Activated B cell treated with CpG ODN at 0.5 μM for 24 hours (primary cell): ENCODE measurements around the gene ZNF544. TPM values are rescaled to one million over a fixed set of nuclear protein-coding genes. Genes with fewer than 3 reads are reported as not detected.

Experiments
- ATAC-seq: fragments of 200-7000 bp; cut with Tn5 transposase; one replicate; pipeline ENCODE4 v1.10.0; 2021; ENCODE audit warnings: low read depth, mild to moderate bottlenecking, moderate library complexity
- CTCF ChIA-PET: fragments of 350-600 bp; sonication (Branson Sonifier 250); formaldehyde crosslinking; loops from one replicate; lab custom pipeline; 2021; ENCODE audit warnings: antibody characterized with exemption; lab: Charles Lee
- POLR2A ChIA-PET: fragments of 350-600 bp; sonication (Branson Sonifier 250); formaldehyde crosslinking; loops from one replicate; lab custom pipeline; 2021; ENCODE audit warnings: antibody characterized with exemption; lab: Charles Lee
- DNase-seq: peaks from one replicate; pipeline ENCODE4 v3.0.0; 2022
- H3K27ac Mint-ChIP-seq: one replicate; pipeline ENCODE4 v1.8.0; 2020; ENCODE audit warnings: mixed read lengths
- H3K27me3 Mint-ChIP-seq: one replicate; pipeline ENCODE4 v1.8.0; 2021; ENCODE audit warnings: mixed read lengths
- H3K36me3 Mint-ChIP-seq: one replicate; pipeline ENCODE4 v1.8.0; 2021; ENCODE audit warnings: low read depth, mixed read lengths
- H3K4me1 Mint-ChIP-seq: one replicate; pipeline ENCODE4 v1.8.0; 2021; ENCODE audit warnings: mixed read lengths
- H3K4me3 Mint-ChIP-seq: one replicate; pipeline ENCODE4 v1.8.0; 2020; ENCODE audit warnings: mild to moderate bottlenecking, mixed read lengths
- H3K9me3 Mint-ChIP-seq: one replicate; pipeline ENCODE4 v1.8.0; 2020; ENCODE audit warnings: mixed read lengths
- CTCF ChIP-seq: fragments of 200-600 bp; IDR thresholded peaks from one replicate; pipeline ENCODE4 v1.8.0; 2022; ENCODE audit warnings: antibody characterized with exemption, mild to moderate bottlenecking
- intact Hi-C: fragments of 100-400 bp; cut with micrococcal nuclease; formaldehyde crosslinking; loops from one replicate; pipeline ENCODE4 v1.15.1; 2024
- total RNA-seq: library from RNA; stranded (reverse); gene quantifications from 2 replicates; pipeline ENCODE4 v1.2.3, GENCODE V29; 2022

The ZNF544 gene
- 45.2 and 61.7 TPM in 2 replicates for total RNA-seq

GRCh38 chr19:58228585-58229254 is at the start of gene ZNF544:
ZNF544 (plus strand) TSS chr19:58228914; CDS start chr19:58244024, 15,110 bp downstream.
- peak; percentile 66 for DNase-seq
- ChIA-PET CTCF (interaction anchor here (1.3 kb wide), 1 partner anchor 45 kb away, joined by 3 read pairs; the partner anchor contains the start of gene ZNF274), POLR2A (interaction anchor here (0.5 to 2.6 kb wide), 10 partner anchors 41 to 521 kb away, joined by 3 to 17 read pairs (median 4); partner anchors contain the start of genes ERVK3-1, MZF1, TRIM28 and ZNF274)
- Mint-ChIP-seq H3K9me3 (peaks cover 13% of the 10 kb centered on the region), H3K4me1 (peaks cover 23% of the 10 kb centered on the region), H3K36me3 (peaks cover 51% of the 10 kb centered on the region), H3K27ac (peak within 1 kb of the TSS; percentile 85), H3K27me3 (no peaks in the 10 kb centered on the region), H3K4me3 (peak within 1 kb of the TSS; percentile 97)
- TF ChIP-seq CTCF = no peak
- intact Hi-C loops = loop anchor here (2.0 to 5.0 kb wide), 3 partner anchors 46 to 289 kb away; partner anchors contain the start of genes ZBTB45, ZNF274 and ZNF8
- ATAC-seq = peak; percentile 83

- Mint-ChIP-seq H3K27ac (peak overlapping the region; percentile 98), H3K36me3 (peaks cover 63% of the 10 kb centered on the region), H3K4me3 (peak overlapping the region; percentile 92), H3K27me3 (no peaks in the 10 kb centered on the region), H3K9me3 (peaks cover 31% of the 10 kb centered on the region), H3K4me1 (peaks cover 24% of the 10 kb centered on the region)
- no peak for TF ChIP-seq CTCF
- intact Hi-C loops = loop anchor here (1.0 to 2.0 kb wide), 7 partner anchors 47 to 941 kb away; partner anchors contain the start of genes ERVK3-1, ZNF211, ZNF544 and ZNF805
- no peak for ATAC-seq
- POLR2A ChIA-PET = interaction anchor here (0.7 to 2.6 kb wide), 9 partner anchors 12 to 567 kb away, joined by 3 to 39 read pairs (median 6); partner anchors contain the start of genes ZBTB45, ZNF418, ZNF584 and ZNF606
- CTCF ChIA-PET = interaction anchor here (1.0 to 1.5 kb wide), 3 partner anchors 15 to 338 kb away, joined by 3 to 7 read pairs (median 4); partner anchors contain the start of gene ZBTB45
- peak; percentile 22 for DNase-seq
Observed at GRCh38 chr19:58181902-58182576, 46.7 kb upstream of the ZNF544 start.

- peaks cover 63% of the 10 kb centered on the region for H3K36me3 Mint-ChIP-seq
- H3K27ac Mint-ChIP-seq = peak overlapping the region; percentile 98
- peak overlapping the region; percentile 92 for H3K4me3 Mint-ChIP-seq
- CTCF ChIA-PET = interaction anchor here (0.5 to 1.5 kb wide), 4 partner anchors 27 to 1435 kb away, joined by 3 to 7 read pairs (median 4); partner anchors contain the start of gene ZBTB45
- intact Hi-C loops = loop anchor here (1.0 to 2.0 kb wide), 7 partner anchors 46 to 942 kb away; partner anchors contain the start of genes ERVK3-1, ZNF211, ZNF544 and ZNF805
- peaks cover 26% of the 10 kb centered on the region for H3K9me3 Mint-ChIP-seq
- ATAC-seq = peak; percentile 76
- TF ChIP-seq CTCF = no peak
- H3K27me3 Mint-ChIP-seq = no peaks in the 10 kb centered on the region
- H3K4me1 Mint-ChIP-seq = peaks cover 24% of the 10 kb centered on the region
- POLR2A ChIA-PET = interaction anchor here (0.6 to 2.6 kb wide), 29 partner anchors 11 to 1869 kb away, joined by 3 to 39 read pairs (median 5); partner anchors contain the start of genes CHMP2A, ERVK3-1, ZBTB45 and ZIK1
- no peak for DNase-seq
Observed at GRCh38 chr19:58182577-58182988, 46.1 kb upstream of the ZNF544 start.

- peak; percentile 84 for ATAC-seq
- ChIA-PET CTCF (interaction anchor here (0.5 to 1.6 kb wide), 4 partner anchors 45 to 1436 kb away, joined by 3 read pairs; no protein-coding TSS in a partner anchor), POLR2A (interaction anchor here (0.6 to 2.6 kb wide), 38 partner anchors 10 to 1869 kb away, joined by 3 to 39 read pairs (median 5); partner anchors contain the start of genes CHMP2A, ERVK3-1, ZBTB45 and ZIK1)
- no peaks in the 10 kb centered on the region for H3K27me3 Mint-ChIP-seq
- H3K36me3 Mint-ChIP-seq = peaks cover 63% of the 10 kb centered on the region
- peak; percentile 93 for DNase-seq
- TF ChIP-seq CTCF = no peak
- H3K9me3 Mint-ChIP-seq = peaks cover 21% of the 10 kb centered on the region
- intact Hi-C loops = loop anchor here (1.0 to 2.0 kb wide), 13 partner anchors 46 to 942 kb away; partner anchors contain the start of genes ERVK3-1, TRAPPC2B, TRIM28 and ZNF211
- peaks cover 24% of the 10 kb centered on the region for H3K4me1 Mint-ChIP-seq
- H3K27ac Mint-ChIP-seq = peak within 1 kb of the TSS; percentile 98
- H3K4me3 Mint-ChIP-seq = peak within 1 kb of the TSS; percentile 92
Observed at GRCh38 chr19:58182989-58183816, 45.5 kb upstream of the ZNF544 start, which contains the start of gene ZNF274. ZNF274 (plus strand) TSS chr19:58183061; CDS start chr19:58183966, 905 bp downstream.
